NB4 (cell line): ENCODE data around the gene COL26A1.

Experiments
- MYC ChIP-seq: IDR thresholded peaks from 2 replicates; pipeline ENCODE4 v1.6.1; 2011; ENCODE audit warnings: low read depth, low read length
- POLR2A ChIP-seq: IDR thresholded peaks from 2 replicates; pipeline ENCODE4 v1.6.1; 2011; ENCODE audit warnings: mild to moderate bottlenecking; ENCODE audit not compliant: insufficient read length; ENCODE audit errors: extremely low read depth
- TF ChIP-seq, protein P1 (sequence below): IDR thresholded peaks from one replicate; pipeline ENCODE4 v1.5.1; 2012; ENCODE audit warnings: low read depth, low read length

GRCh38 chr7:101450064-101450463 is 87.4 kb downstream of the COL26A1 start:
- no peak for TF ChIP-seq POLR2A
- TF ChIP-seq, protein P1, sequence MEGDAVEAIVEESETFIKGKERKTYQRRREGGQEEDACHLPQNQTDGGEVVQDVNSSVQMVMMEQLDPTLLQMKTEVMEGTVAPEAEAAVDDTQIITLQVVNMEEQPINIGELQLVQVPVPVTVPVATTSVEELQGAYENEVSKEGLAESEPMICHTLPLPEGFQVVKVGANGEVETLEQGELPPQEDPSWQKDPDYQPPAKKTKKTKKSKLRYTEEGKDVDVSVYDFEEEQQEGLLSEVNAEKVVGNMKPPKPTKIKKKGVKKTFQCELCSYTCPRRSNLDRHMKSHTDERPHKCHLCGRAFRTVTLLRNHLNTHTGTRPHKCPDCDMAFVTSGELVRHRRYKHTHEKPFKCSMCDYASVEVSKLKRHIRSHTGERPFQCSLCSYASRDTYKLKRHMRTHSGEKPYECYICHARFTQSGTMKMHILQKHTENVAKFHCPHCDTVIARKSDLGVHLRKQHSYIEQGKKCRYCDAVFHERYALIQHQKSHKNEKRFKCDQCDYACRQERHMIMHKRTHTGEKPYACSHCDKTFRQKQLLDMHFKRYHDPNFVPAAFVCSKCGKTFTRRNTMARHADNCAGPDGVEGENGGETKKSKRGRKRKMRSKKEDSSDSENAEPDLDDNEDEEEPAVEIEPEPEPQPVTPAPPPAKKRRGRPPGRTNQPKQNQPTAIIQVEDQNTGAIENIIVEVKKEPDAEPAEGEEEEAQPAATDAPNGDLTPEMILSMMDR, result no peak
- no peak for TF ChIP-seq MYC
